DOHH2 (cell line): ENCODE results near the gene DENND1A.
"Not testable (repeated sequence)": the region's sequence is repeated elsewhere in the genome, so short reads cannot be mapped to it uniquely, and the experiment has no call there.

ENCODE experiments used
- EZH2phosphoT487 ChIP-seq: fragments of 200-600 bp; sonication (generic); IDR thresholded peaks from 2 replicates; pipeline ENCODE4 v1.6.1; 2017; ENCODE audit warnings: borderline replicate concordance, mild to moderate bottlenecking, antibody characterized with exemption, low read length, moderate library complexity, mixed read lengths
- TF ChIP-seq, protein P1 (sequence below): fragments of 200-600 bp; sonication (generic); IDR thresholded peaks from one replicate; pipeline ENCODE4 v1.5.1; 2014; ENCODE audit warnings: antibody characterized with exemption, mild to moderate bottlenecking, low read depth, low read length; ENCODE audit not compliant: poor library complexity, severe bottlenecking

DNA sequence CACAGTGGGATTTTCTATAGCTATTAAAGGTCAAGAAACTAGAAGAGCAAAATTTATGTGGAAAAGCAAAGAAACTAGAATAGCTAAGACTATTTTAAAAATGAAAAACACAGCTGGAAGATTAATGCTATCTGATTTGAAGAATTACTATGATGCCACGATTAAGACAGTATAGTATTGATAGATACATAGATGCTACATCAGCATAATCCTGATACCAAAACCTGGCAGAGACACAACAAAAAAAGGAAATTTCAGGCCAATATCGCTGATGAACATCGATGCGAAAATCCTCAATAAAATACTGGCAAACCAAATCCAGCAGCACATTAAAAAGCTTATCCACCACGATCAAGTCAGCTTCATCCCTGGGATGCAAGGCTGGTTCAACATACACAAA, 201.4 kb downstream of the DENND1A start:
- TF ChIP-seq, protein P1, sequence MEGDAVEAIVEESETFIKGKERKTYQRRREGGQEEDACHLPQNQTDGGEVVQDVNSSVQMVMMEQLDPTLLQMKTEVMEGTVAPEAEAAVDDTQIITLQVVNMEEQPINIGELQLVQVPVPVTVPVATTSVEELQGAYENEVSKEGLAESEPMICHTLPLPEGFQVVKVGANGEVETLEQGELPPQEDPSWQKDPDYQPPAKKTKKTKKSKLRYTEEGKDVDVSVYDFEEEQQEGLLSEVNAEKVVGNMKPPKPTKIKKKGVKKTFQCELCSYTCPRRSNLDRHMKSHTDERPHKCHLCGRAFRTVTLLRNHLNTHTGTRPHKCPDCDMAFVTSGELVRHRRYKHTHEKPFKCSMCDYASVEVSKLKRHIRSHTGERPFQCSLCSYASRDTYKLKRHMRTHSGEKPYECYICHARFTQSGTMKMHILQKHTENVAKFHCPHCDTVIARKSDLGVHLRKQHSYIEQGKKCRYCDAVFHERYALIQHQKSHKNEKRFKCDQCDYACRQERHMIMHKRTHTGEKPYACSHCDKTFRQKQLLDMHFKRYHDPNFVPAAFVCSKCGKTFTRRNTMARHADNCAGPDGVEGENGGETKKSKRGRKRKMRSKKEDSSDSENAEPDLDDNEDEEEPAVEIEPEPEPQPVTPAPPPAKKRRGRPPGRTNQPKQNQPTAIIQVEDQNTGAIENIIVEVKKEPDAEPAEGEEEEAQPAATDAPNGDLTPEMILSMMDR: not testable (repeated sequence)
- not testable (repeated sequence) for TF ChIP-seq EZH2phosphoT487
